ENCODE data around the gene SLC10A7.

SLC10A7 gene

GRCh38 chr4:146407257-146407656 lies 114.5 kb downstream of the SLC10A7 start:
- no peaks in the 10 kb centered on the region for H3K9me2 ChIP-seq (replicated peaks; ENCODE audit: insufficient read depth, low read length)
- H2AFZ ChIP-seq (ENCODE audit: low read depth, low read length, severe bottlenecking): no peak overlapping the region
- H3K4me3 ChIP-seq (ENCODE audit: insufficient read depth, low read length, poor library complexity, severe bottlenecking): no peak overlapping the region
- H3K9me3 ChIP-seq (ENCODE audit: insufficient read depth, low read length): no peaks in the 10 kb centered on the region
- no peaks in the 10 kb centered on the region for H3K36me3 ChIP-seq (ENCODE audit: low read length)
- H3F3A ChIP-seq (ENCODE audit: insufficient read depth): no peaks in the 10 kb centered on the region
- H3K27me3 ChIP-seq (ENCODE audit: low read length): no peaks in the 10 kb centered on the region
- no peak overlapping the region for H3K9ac ChIP-seq (ENCODE audit: low read length)
- no peaks in the 10 kb centered on the region for H3K79me2 ChIP-seq (ENCODE audit: insufficient read depth, low read length)
- no peak overlapping the region for H3K27ac ChIP-seq (ENCODE audit: low read depth, low read length)
- no peak for TF ChIP-seq CTCF (IDR thresholded peaks at IDR 0.05; ENCODE audit: insufficient read depth, low read length, poor library complexity, severe bottlenecking)
- TF ChIP-seq EZH2phosphoT487 (conservative IDR thresholded peaks at IDR 0.05; ENCODE audit: low read length): no peak
- no peaks in the 10 kb centered on the region for H4K20me1 ChIP-seq (ENCODE audit: low read depth, low read length)
- H3K4me2 ChIP-seq (ENCODE audit: low read depth, low read length, poor library complexity, severe bottlenecking): no peak overlapping the region

- Histone ChIP-seq H3K79me2 (ENCODE audit: insufficient read depth, low read length) (no peaks in the 10 kb centered on the region), H3K27ac (ENCODE audit: low read depth, low read length) (no peak overlapping the region), H3K4me3 (ENCODE audit: insufficient read depth, low read length, poor library complexity, severe bottlenecking) (no peak overlapping the region), H3K36me3 (ENCODE audit: low read length) (no peaks in the 10 kb centered on the region), H3K9ac (ENCODE audit: low read length) (no peak overlapping the region), H3K9me2 (replicated peaks; ENCODE audit: insufficient read depth, low read length) (no peaks in the 10 kb centered on the region), H3K4me2 (ENCODE audit: low read depth, low read length, poor library complexity, severe bottlenecking) (no peak overlapping the region), H3K9me3 (ENCODE audit: insufficient read depth, low read length) (no peaks in the 10 kb centered on the region), H4K20me1 (ENCODE audit: low read depth, low read length) (no peaks in the 10 kb centered on the region), H3F3A (ENCODE audit: insufficient read depth) (no peaks in the 10 kb centered on the region), H3K27me3 (ENCODE audit: low read length) (no peaks in the 10 kb centered on the region), H2AFZ (ENCODE audit: low read depth, low read length, severe bottlenecking) (no peak overlapping the region)
- TF ChIP-seq EZH2phosphoT487 (conservative IDR thresholded peaks at IDR 0.05; ENCODE audit: low read length) (no peak), CTCF (IDR thresholded peaks at IDR 0.05; ENCODE audit: insufficient read depth, low read length, poor library complexity, severe bottlenecking) (no peak)
Measured at GRCh38 chr4:146401274-146401673, 120.5 kb downstream of the SLC10A7 start.

DNA sequence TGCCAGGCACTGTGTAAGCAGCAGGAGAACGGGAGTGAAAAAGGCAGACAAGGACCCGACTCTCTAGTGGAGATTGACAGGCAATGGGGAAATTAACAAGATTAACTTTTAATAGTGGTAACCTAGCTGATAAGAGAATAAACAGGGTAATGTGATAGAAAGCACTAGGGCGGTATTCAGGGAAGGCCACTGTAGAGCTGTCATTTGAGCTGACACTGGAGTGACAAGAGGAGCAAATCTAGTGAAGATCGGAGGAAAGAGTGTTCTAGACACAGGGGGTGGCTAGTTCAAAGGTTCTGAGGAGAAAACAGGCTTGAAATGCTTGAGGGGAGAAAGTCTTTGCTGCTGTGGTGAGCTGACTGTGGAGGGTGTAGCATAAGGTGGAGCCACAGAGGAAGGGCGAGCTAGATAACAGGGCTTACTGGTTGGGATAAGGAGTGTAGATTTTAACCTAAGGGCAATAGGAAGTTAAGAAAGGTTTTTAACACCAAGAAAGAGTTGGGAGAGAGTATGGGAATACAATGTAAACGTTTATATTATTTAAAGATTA lies 122.8 kb downstream of the SLC10A7 start:
- H3K9ac ChIP-seq (ENCODE audit: low read length): no peak overlapping the region
- H3K4me2 ChIP-seq (ENCODE audit: low read depth, low read length, poor library complexity, severe bottlenecking): no peak overlapping the region
- no peak overlapping the region for H3K4me3 ChIP-seq (ENCODE audit: insufficient read depth, low read length, poor library complexity, severe bottlenecking)
- H3K27ac ChIP-seq (ENCODE audit: low read depth, low read length): no peak overlapping the region
- no peaks in the 10 kb centered on the region for H3F3A ChIP-seq (ENCODE audit: insufficient read depth)
- no peaks in the 10 kb centered on the region for H4K20me1 ChIP-seq (ENCODE audit: low read depth, low read length)
- TF ChIP-seq CTCF (IDR thresholded peaks at IDR 0.05; ENCODE audit: insufficient read depth, low read length, poor library complexity, severe bottlenecking) (no peak), EZH2phosphoT487 (conservative IDR thresholded peaks at IDR 0.05; ENCODE audit: low read length) (no peak)
- H2AFZ ChIP-seq (ENCODE audit: low read depth, low read length, severe bottlenecking): no peak overlapping the region
- H3K36me3 ChIP-seq (ENCODE audit: low read length): no peaks in the 10 kb centered on the region
- H3K9me3 ChIP-seq (ENCODE audit: insufficient read depth, low read length): no peaks in the 10 kb centered on the region
- no peaks in the 10 kb centered on the region for H3K79me2 ChIP-seq (ENCODE audit: insufficient read depth, low read length)
- no peaks in the 10 kb centered on the region for H3K27me3 ChIP-seq (ENCODE audit: low read length)
- no peaks in the 10 kb centered on the region for H3K9me2 ChIP-seq (replicated peaks; ENCODE audit: insufficient read depth, low read length)

Data from SU-DHL-6 (cell line).